Amniotic epithelial cell (primary cell): Measurements from ENCODE around the gene PIGQ.

Experiments used
- DNase-seq: peaks from one replicate; pipeline ENCODE4 v3.0.0-alpha.2; 2010; ENCODE audit warnings: low read depth

PIGQ gene

GRCh38 chr16:555528-556473 lies 14.0 kb upstream of the PIGQ start:
- no peak for DNase-seq

GRCh38 chr16:556474-557173 lies 13.1 kb upstream of the PIGQ start:
- DNase-seq = no peak

- no peak for DNase-seq
Observed at GRCh38 chr16:557463-558297, 12.1 kb upstream of the PIGQ start.

- DNase-seq = no peak
Observed at GRCh38 chr16:558298-559020, 11.3 kb upstream of the PIGQ start.

- DNase-seq = no peak
Observed at GRCh38 chr16:559021-559380, 10.8 kb upstream of the PIGQ start.

GRCh38 chr16:559411-560203 lies 10.2 kb upstream of the PIGQ start:
- no peak for DNase-seq

- no peak for DNase-seq
Observed at GRCh38 chr16:560204-560700, 9.5 kb upstream of the PIGQ start, which contains the start of gene PRR35. Gene PRR35, plus strand, starts transcription at chr16:560394. Its CDS starts 2,901 bp downstream, at chr16:563295.

- no peak for DNase-seq
Observed at GRCh38 chr16:560701-561412, 8.9 kb upstream of the PIGQ start.

GRCh38 chr16:561413-561794 lies 8.4 kb upstream of the PIGQ start:
- no peak for DNase-seq

GRCh38 chr16:561957-562938 lies 7.5 kb upstream of the PIGQ start:
- no peak for DNase-seq

- no peak for DNase-seq
Observed at GRCh38 chr16:563072-563644, 6.6 kb upstream of the PIGQ start.

- DNase-seq = no peak
Observed at GRCh38 chr16:564690-565418, 4.9 kb upstream of the PIGQ start.

GRCh38 chr16:565419-566330 lies 4.1 kb upstream of the PIGQ start:
- no peak for DNase-seq

GRCh38 chr16:566475-567372 lies 3.0 kb upstream of the PIGQ start, which contains the start of gene NHLRC4:
Gene NHLRC4, plus strand, starts transcription at chr16:567005. Its CDS starts 1,043 bp downstream, at chr16:568048.
- DNase-seq = peak; percentile 63
